Measurements from ENCODE around the gene KCTD1.

DNA sequence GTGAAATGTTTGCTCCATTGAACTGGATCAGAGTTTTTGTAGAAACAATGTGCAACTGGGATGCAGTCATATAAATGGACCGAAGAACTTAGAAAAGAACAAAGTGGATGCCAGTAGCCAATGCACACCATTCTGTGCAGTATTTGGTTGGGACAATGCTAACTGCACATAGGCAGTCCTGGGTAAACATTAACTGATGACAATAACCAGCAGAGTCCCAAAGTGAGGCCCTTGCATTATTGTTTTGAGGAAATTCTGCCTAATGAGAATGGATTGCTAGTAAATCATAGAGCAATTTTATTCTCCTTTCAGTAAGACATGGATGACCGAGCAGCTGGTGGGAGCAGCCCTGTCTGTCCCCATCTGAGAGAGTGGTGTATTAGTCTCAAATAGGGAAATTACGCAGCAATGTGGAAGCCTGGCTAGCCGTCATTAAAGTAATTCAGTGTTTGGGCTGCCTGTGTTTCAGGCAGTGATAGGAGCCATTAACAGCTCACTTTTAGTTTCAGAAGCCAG lies 94.9 kb downstream of the KCTD1 start:
- TF ChIP-seq, protein P1, sequence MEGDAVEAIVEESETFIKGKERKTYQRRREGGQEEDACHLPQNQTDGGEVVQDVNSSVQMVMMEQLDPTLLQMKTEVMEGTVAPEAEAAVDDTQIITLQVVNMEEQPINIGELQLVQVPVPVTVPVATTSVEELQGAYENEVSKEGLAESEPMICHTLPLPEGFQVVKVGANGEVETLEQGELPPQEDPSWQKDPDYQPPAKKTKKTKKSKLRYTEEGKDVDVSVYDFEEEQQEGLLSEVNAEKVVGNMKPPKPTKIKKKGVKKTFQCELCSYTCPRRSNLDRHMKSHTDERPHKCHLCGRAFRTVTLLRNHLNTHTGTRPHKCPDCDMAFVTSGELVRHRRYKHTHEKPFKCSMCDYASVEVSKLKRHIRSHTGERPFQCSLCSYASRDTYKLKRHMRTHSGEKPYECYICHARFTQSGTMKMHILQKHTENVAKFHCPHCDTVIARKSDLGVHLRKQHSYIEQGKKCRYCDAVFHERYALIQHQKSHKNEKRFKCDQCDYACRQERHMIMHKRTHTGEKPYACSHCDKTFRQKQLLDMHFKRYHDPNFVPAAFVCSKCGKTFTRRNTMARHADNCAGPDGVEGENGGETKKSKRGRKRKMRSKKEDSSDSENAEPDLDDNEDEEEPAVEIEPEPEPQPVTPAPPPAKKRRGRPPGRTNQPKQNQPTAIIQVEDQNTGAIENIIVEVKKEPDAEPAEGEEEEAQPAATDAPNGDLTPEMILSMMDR (conservative IDR thresholded peaks at IDR 0.05) = no peak
- TF ChIP-seq ZFX (IDR thresholded peaks at IDR 0.05) = no peak
